OCI-LY1 (cell line): Measurements from ENCODE around the gene DMGDH.

Source experiments
- EZH2 ChIP-seq: fragments of 200-600 bp; sonication (generic), shearing (Covaris generic); IDR thresholded peaks from 2 replicates; pipeline ENCODE4 v1.8.0; 2017; ENCODE audit warnings: borderline replicate concordance, mixed run types, mild to moderate bottlenecking, antibody characterized with exemption, low read length, moderate library complexity, mixed read lengths
- TF ChIP-seq, protein P1 (sequence below): fragments of 200-600 bp; sonication (generic), shearing (Covaris generic); IDR thresholded peaks from 2 replicates; pipeline ENCODE4 v1.5.1; 2017; ENCODE audit warnings: mild to moderate bottlenecking, antibody characterized with exemption, low read length, moderate library complexity, mixed read lengths

DNA sequence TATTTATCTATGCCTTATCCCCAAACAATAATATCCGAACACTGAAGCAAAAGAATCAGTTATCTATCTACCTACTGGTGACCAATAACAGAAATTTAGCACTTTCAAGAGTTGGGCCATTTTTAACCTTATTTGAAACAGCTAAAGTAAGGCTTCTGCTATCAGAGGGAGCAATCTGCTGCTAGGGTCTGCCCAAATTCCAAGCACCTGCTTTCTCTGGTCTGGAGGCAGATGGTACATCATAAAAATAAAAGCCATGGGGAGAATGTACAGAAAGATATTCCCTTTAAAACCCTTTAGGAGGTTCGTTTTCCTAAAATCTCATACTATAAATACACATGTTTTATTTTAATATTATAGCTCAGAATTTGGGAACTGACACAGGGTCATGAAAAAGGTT lies 46.7 kb downstream of the DMGDH start:
- TF ChIP-seq, protein P1, sequence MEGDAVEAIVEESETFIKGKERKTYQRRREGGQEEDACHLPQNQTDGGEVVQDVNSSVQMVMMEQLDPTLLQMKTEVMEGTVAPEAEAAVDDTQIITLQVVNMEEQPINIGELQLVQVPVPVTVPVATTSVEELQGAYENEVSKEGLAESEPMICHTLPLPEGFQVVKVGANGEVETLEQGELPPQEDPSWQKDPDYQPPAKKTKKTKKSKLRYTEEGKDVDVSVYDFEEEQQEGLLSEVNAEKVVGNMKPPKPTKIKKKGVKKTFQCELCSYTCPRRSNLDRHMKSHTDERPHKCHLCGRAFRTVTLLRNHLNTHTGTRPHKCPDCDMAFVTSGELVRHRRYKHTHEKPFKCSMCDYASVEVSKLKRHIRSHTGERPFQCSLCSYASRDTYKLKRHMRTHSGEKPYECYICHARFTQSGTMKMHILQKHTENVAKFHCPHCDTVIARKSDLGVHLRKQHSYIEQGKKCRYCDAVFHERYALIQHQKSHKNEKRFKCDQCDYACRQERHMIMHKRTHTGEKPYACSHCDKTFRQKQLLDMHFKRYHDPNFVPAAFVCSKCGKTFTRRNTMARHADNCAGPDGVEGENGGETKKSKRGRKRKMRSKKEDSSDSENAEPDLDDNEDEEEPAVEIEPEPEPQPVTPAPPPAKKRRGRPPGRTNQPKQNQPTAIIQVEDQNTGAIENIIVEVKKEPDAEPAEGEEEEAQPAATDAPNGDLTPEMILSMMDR = no peak
- no peak for TF ChIP-seq EZH2
